AG04449 (cell line): ENCODE measurements around the gene PIGB.

Experiments used
- CTCF ChIA-PET: fragments of 350-600 bp; formaldehyde crosslinking; extraction: SDS; loops from one replicate; lab custom pipeline; 2021; ENCODE audit warnings: antibody characterized with exemption; lab: Yijun Ruan, JAX
- POLR2A ChIA-PET: fragments of 400-600, 350-600 bp; formaldehyde crosslinking; extraction: SDS; loops from one replicate; lab custom pipeline; 2020; ENCODE audit warnings: antibody characterized with exemption, inconsistent platforms; lab: Yijun Ruan, JAX
- DNase-seq: peaks from one replicate; pipeline ENCODE4 v3.0.0-alpha.2; 2010; ENCODE audit warnings: low read depth, low spot score
- H3K4me3 ChIP-seq: 2 replicates; pipeline ENCODE4 v1.5.1; 2011; ENCODE audit warnings: low read depth, mild to moderate bottlenecking, control low read depth, low read length
- TF ChIP-seq, protein P1 (sequence below): IDR thresholded peaks from one replicate; pipeline ENCODE4 v1.5.1; 2011; ENCODE audit warnings: mild to moderate bottlenecking, moderate library complexity, low read length, control low read depth, inconsistent platforms; ENCODE audit not compliant: insufficient read depth; ENCODE audit errors: missing control alignments

Gene PIGB

DNA sequence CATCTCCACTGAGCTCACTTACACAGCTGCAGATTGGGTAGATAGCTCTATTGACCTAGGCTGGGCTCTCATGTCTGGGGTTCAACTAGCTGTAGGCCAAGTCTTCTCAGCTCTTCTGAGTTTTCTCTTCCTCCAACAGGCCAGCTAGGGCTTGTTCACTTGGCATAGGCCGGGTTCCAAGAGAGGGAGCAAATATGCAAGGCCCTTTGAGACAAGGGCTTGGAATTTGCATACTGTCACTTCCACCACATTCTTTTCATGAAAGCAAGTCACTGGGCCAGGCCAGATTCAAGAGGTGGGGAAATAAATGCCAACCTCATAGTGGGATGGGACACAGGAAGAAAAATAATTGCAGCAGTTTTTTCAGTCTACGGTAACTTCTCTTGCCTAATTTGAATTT, 25.2 kb downstream of the PIGB start:
- ChIA-PET POLR2A (no interaction called here), CTCF (interaction anchor here (1.3 to 2.0 kb wide), 2 partner anchors 13 to 95 kb away, joined by 4 read pairs; no protein-coding TSS in a partner anchor)
- no peak for DNase-seq
- no peak overlapping the region for H3K4me3 ChIP-seq
- TF ChIP-seq, protein P1, sequence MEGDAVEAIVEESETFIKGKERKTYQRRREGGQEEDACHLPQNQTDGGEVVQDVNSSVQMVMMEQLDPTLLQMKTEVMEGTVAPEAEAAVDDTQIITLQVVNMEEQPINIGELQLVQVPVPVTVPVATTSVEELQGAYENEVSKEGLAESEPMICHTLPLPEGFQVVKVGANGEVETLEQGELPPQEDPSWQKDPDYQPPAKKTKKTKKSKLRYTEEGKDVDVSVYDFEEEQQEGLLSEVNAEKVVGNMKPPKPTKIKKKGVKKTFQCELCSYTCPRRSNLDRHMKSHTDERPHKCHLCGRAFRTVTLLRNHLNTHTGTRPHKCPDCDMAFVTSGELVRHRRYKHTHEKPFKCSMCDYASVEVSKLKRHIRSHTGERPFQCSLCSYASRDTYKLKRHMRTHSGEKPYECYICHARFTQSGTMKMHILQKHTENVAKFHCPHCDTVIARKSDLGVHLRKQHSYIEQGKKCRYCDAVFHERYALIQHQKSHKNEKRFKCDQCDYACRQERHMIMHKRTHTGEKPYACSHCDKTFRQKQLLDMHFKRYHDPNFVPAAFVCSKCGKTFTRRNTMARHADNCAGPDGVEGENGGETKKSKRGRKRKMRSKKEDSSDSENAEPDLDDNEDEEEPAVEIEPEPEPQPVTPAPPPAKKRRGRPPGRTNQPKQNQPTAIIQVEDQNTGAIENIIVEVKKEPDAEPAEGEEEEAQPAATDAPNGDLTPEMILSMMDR = no peak

DNA sequence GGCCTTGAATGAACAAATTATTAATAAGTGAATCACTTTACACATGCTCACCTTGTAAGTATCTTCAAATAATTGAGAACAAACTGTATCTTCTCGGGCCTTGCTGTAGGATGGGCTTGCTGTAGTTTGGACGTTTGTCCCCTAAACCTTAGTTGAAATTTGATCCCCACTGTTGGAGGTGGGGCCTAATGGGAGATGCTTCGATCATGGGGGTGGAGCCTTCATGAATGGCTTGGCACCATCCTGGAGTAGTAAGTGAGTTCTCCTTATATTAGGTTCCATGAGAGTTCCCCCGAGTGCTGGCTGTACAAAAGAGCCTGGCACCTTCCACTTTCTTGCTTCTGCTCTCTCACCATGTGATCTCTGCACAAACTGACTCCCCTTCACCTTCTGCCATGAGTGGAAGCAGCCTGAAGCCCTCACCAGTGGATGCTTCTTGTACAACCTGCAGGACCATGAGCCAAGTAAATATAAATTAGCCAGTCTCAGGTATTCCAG, 29.3 kb downstream of the PIGB start:
- TF ChIP-seq, protein P1 = no peak

GRCh38 chr15:55349282-55349681, 30.3 kb downstream of the PIGB start:
- DNase-seq = no peak
- CTCF ChIA-PET = no interaction called here
- POLR2A ChIA-PET = no interaction called here
- TF ChIP-seq, protein P1 = no peak
- no peak overlapping the region for H3K4me3 ChIP-seq

More for the DNA sequence above, 29.3 kb downstream of the PIGB start:
- no peak overlapping the region for H3K4me3 ChIP-seq
- no peak for DNase-seq
- CTCF ChIA-PET = no interaction called here
- POLR2A ChIA-PET = no interaction called here

GRCh38 chr15:55353025-55353424, 34.0 kb downstream of the PIGB start:
- H3K4me3 ChIP-seq = no peak overlapping the region
- no peak for DNase-seq
- ChIA-PET CTCF (no interaction called here), POLR2A (no interaction called here)
- TF ChIP-seq, protein P1 = no peak

- CTCF ChIA-PET = interaction anchor here (1.8 kb wide), 1 partner anchor 13 kb away, joined by 4 read pairs; no protein-coding TSS in a partner anchor
Observed at GRCh38 chr15:55356985-55357585, 38.1 kb downstream of the PIGB start.

DNA sequence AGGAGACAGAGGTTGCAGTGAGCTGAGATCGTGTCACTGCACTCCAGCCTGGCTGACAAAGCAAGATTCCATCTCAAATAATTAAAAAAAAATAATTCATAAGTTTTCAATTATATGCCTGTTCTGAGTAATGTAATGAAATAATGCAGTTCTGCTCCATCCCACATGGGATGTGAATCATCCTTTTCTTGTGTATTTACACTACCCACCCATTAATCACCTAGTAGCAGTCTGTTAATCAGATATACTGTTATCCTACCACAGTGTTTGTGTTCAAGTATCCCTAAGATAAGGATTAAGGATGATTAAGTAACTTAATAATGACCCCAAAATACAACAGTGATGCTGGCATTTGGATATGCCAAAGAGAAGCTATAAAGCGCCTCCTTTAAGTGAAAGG, 38.8 kb downstream of the PIGB start:
- CTCF ChIA-PET = interaction anchor here (1.0 to 2.9 kb wide), 3 partner anchors 13 to 81 kb away, joined by 4 to 10 read pairs (median 4); no protein-coding TSS in a partner anchor
- H3K4me3 ChIP-seq = no peak overlapping the region
- TF ChIP-seq, protein P1 = no peak
- POLR2A ChIA-PET = no interaction called here
- no peak for DNase-seq

More at GRCh38 chr15:55356985-55357585, 38.1 kb downstream of the PIGB start:
- no peak for DNase-seq
- POLR2A ChIA-PET = no interaction called here
- H3K4me3 ChIP-seq = no peak overlapping the region
- TF ChIP-seq, protein P1 = no peak
